Measurements from ENCODE around the gene NOSIP. TPM values are rescaled to one million over a fixed set of nuclear protein-coding genes. Genes with fewer than 3 reads are reported as not detected.

The NOSIP gene
- total and polyA plus RNA-seq, 10 of the 15 experiments (the other 5 are each of a cell fraction or from before 2014, with no cell fraction given): 7.2 to 85.5 (median 48.4) TPM

DNA sequence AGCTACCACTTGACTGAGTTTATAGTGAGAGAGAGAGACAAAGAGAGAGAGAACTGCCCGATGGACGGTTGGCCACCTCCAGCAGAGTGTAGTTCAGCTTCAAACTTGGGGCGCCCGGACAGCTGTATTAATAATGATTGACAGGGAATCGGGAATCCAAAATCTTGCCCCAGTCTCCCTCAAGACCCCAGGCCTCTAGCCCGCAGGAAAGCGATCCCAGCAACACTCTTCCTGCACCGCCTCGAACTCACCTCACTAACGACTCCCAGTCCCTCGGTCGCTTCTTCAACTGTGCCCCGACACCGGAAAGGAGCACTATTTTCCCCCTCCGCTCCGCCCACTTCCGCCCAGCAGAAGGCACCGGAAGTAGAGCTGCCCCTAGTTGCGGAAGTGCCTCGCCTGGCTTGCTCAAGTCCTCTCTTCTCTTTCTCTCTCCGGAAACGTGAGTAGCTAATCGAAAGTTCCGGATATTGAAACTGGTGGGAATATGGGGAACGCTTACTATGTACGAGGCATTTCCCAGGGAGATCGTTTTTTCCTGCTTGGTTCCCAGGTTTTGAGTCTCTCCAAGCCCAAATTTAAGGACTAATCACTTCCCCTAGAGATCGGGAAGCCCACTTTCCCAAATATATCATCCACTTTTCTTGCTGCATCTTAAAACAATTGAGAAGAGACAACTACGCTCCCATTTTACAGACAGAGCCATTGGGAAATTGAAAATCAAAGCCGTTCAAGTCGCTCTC, at the start of gene NOSIP (continued):
- TF ChIP-seq, protein P1, sequence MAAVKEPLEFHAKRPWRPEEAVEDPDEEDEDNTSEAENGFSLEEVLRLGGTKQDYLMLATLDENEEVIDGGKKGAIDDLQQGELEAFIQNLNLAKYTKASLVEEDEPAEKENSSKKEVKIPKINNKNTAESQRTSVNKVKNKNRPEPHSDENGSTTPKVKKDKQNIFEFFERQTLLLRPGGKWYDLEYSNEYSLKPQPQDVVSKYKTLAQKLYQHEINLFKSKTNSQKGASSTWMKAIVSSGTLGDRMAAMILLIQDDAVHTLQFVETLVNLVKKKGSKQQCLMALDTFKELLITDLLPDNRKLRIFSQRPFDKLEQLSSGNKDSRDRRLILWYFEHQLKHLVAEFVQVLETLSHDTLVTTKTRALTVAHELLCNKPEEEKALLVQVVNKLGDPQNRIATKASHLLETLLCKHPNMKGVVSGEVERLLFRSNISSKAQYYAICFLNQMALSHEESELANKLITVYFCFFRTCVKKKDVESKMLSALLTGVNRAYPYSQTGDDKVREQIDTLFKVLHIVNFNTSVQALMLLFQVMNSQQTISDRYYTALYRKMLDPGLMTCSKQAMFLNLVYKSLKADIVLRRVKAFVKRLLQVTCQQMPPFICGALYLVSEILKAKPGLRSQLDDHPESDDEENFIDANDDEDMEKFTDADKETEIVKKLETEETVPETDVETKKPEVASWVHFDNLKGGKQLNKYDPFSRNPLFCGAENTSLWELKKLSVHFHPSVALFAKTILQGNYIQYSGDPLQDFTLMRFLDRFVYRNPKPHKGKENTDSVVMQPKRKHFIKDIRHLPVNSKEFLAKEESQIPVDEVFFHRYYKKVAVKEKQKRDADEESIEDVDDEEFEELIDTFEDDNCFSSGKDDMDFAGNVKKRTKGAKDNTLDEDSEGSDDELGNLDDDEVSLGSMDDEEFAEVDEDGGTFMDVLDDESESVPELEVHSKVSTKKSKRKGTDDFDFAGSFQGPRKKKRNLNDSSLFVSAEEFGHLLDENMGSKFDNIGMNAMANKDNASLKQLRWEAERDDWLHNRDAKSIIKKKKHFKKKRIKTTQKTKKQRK (IDR thresholded peaks at IDR 0.05; ENCODE audit: low read depth, low read length): no peak
- TF ChIP-seq BACH1 (IDR thresholded peaks at IDR 0.05; ENCODE audit: borderline replicate concordance) (no peak; the same call in 1 of the 2 replicates), TCF3 (IDR thresholded peaks at IDR 0.05; ENCODE audit: borderline replicate concordance, insufficient read depth, low read depth, low read length) (peak; percentile 32; the same call in 1 of the 2 replicates), NFIC (IDR thresholded peaks at IDR 0.05; ENCODE audit: low read depth, low read length) (no peak), JUND (IDR thresholded peaks at IDR 0.05; ENCODE audit: low read depth, low read length) (no peak), SIX5 (IDR thresholded peaks at IDR 0.05; ENCODE audit: low read depth, low read length, severe bottlenecking) (peak; percentile 97), POLR2AphosphoS5 (IDR thresholded peaks at IDR 0.05; ENCODE audit: low read length) (peak; percentile 99), ZZZ3 (IDR thresholded peaks at IDR 0.05; ENCODE audit: control insufficient read depth, insufficient read length, low read depth) (peak; percentile 83), RB1 (IDR thresholded peaks at IDR 0.05; ENCODE audit: borderline replicate concordance) (peak; percentile 78; the same call in 1 of the 2 replicates), RFX5 (IDR thresholded peaks at IDR 0.05; ENCODE audit: low read depth, low read length) (no peak), MTA2 (IDR thresholded peaks at IDR 0.05; ENCODE audit: low read depth) (no peak), BMI1 (IDR thresholded peaks at IDR 0.05; ENCODE audit: borderline replicate concordance) (no peak), WRNIP1 (IDR thresholded peaks at IDR 0.05; ENCODE audit: borderline replicate concordance, low read depth, low read length) (peak; percentile 99), POLR2AphosphoS2 (IDR thresholded peaks at IDR 0.05; ENCODE audit: low read depth, low read length) (peak; percentile 96), ETV6 (conservative IDR thresholded peaks at IDR 0.05 in 1 of 2, IDR thresholded peaks at IDR 0.05 in 1 of 2; ENCODE audit: borderline replicate concordance in 1 of 2, low read depth in 1 of 2) (peak in 1 of 2 experiments; percentile 43; a peak in 1 of 4 replicates), CBFB (IDR thresholded peaks at IDR 0.05; ENCODE audit: low read depth) (peak; percentile 67; the same call in 1 of the 2 replicates), SREBF1 (IDR thresholded peaks at IDR 0.05; ENCODE audit: low read length) (no peak), STAT1 (conservative IDR thresholded peaks at IDR 0.05) (peak; percentile 66; the same call in 1 of the 2 replicates), ESRRA (IDR thresholded peaks at IDR 0.05; ENCODE audit: low read length) (no peak; the same call in 1 of the 2 replicates), EZH2 (IDR thresholded peaks at IDR 0.05; ENCODE audit: borderline replicate concordance, control insufficient read depth, low read depth, low read length) (no peak), IKZF2 (IDR thresholded peaks at IDR 0.05) (peak; percentile 64 to 73), GATAD2B (conservative IDR thresholded peaks at IDR 0.05; ENCODE audit: low read depth) (no peak)
- TF ChIP-seq, protein P2, sequence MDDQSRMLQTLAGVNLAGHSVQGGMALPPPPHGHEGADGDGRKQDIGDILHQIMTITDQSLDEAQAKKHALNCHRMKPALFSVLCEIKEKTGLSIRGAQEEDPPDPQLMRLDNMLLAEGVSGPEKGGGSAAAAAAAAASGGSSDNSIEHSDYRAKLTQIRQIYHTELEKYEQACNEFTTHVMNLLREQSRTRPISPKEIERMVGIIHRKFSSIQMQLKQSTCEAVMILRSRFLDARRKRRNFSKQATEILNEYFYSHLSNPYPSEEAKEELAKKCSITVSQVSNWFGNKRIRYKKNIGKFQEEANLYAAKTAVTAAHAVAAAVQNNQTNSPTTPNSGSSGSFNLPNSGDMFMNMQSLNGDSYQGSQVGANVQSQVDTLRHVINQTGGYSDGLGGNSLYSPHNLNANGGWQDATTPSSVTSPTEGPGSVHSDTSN (IDR thresholded peaks at IDR 0.05; ENCODE audit: insufficient replicate concordance, low read depth, low read length): no peak
- TF ChIP-seq, protein P3, sequence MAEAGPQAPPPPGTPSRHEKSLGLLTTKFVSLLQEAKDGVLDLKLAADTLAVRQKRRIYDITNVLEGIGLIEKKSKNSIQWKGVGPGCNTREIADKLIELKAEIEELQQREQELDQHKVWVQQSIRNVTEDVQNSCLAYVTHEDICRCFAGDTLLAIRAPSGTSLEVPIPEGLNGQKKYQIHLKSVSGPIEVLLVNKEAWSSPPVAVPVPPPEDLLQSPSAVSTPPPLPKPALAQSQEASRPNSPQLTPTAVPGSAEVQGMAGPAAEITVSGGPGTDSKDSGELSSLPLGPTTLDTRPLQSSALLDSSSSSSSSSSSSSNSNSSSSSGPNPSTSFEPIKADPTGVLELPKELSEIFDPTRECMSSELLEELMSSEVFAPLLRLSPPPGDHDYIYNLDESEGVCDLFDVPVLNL (IDR thresholded peaks at IDR 0.05; ENCODE audit: low read depth, low read length): no peak

Data from GM12878 (cell line).